GM18498 (cell line): ENCODE results near the gene THBS3.
"Not testable (repeated sequence)": the region's sequence is repeated elsewhere in the genome, so short reads cannot be mapped to it uniquely, and the experiment has no call there.

Experiments used
- ATAC-seq: cut with Tn5 transposase; IDR thresholded peaks from one replicate; pipeline ENCODE4 v1.9.1; 2021; ENCODE audit warnings: mild to moderate bottlenecking, moderate library complexity; ENCODE audit not compliant: unreplicated experiment

The THBS3 gene

DNA sequence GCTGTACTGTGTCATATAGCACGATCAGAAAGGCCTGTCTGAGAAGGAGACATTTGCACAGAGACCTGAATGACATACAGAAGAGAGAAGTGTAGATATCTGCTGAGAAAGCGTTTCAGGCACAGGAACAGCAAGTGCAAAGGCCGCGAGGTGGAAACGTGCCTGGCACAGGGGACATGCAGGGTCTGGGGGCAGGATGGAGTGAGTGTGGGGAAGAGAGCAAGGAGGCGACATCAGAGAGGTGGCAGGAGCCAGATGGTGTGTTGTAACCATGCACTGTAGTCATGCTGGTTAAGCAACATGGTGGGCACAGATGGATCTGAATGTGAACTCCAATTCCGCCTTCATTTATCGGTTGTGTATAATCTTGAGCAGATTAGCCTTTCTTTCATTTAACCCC lies 47.6 kb downstream of the THBS3 start:
- ATAC-seq, result no peak

DNA sequence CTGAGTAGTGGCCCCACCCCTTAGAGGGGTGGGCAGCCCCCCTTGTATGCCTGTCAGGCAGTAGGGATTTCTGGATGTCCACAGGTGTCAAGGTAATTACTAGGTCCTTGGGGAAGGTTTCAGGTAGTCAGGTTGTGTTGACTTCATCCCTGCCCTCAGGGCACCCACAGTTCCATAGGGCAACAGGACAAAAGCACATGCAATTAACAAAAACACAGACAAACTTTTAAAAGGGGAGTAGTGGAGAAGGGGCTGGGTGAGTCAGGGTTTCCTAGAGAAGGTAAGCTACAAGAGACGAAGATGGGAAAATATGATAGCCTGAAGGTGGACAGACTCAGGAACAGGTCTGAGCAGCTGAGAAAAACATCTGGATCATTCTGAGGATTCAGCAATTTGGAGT lies 48.7 kb downstream of the THBS3 start:
- no peak for ATAC-seq

DNA sequence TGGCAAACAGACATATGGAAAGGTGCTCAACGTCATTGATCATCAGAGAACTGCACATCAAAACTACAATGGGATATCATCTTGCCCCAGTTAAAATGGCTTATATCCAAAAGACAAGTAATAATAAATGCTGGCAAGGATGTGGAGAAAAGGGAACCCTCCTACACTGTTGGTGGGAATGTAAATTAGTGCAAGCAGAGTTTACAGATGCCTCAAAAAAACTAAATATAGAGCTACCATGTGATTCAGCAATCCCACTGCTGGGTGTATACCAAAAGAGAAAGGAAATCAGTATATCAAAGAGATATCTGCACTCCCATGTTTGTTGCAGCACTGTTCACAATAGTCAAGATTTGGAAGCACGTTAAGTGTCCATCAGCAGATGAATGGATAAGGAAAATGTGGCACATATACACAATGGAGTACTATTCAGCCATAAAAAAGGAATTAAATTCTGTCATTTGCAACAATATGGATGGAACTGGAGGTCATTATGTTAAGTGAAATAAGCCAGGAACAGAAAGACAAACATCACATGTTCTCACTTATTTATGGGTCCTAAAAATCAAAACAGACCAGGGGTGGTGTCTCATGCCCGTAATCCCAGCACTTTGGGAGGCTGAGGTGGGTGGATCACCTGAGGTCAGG lies 51.6 kb downstream of the THBS3 start:
- not testable (repeated sequence) for ATAC-seq
